Measurements from ENCODE around the gene ABCA10.
"Not testable (repeated sequence)": the region's sequence is repeated elsewhere in the genome, so short reads cannot be mapped to it uniquely, and the experiment has no call there.

Gene ABCA10

GRCh38 chr17:69228576-69228975, at the start of gene ABCA10:
TSS of gene ABCA10 (minus strand) at chr17:69228824. CDS start at chr17:69225358, 3,466 bp downstream.
- DNase-seq, result no peak

GRCh38 chr17:69276279-69276678, 47.7 kb upstream of the ABCA10 start:
- not testable (repeated sequence) for DNase-seq

GRCh38 chr17:69275751-69276150, 47.1 kb upstream of the ABCA10 start:
- DNase-seq, result no peak

GRCh38 chr17:69271023-69271422, 42.4 kb upstream of the ABCA10 start:
- no peak for DNase-seq

- no peak for DNase-seq
Observed at GRCh38 chr17:69269131-69269998, 40.7 kb upstream of the ABCA10 start.

GRCh38 chr17:69268543-69269014, 40.0 kb upstream of the ABCA10 start:
- DNase-seq, result no peak

- no peak for DNase-seq
Observed at GRCh38 chr17:69267219-69267618, 38.6 kb upstream of the ABCA10 start.

GRCh38 chr17:69265873-69266272, 37.2 kb upstream of the ABCA10 start:
- no peak for DNase-seq

GRCh38 chr17:69254187-69254586, 25.6 kb upstream of the ABCA10 start:
- DNase-seq, result no peak

GRCh38 chr17:69250641-69251040, 22.0 kb upstream of the ABCA10 start:
- no peak for DNase-seq

- DNase-seq, result peak; percentile 33
Observed at GRCh38 chr17:69246726-69247375, 18.2 kb upstream of the ABCA10 start.

GRCh38 chr17:69246202-69246601, 17.6 kb upstream of the ABCA10 start:
- DNase-seq, result no peak

- DNase-seq, result no peak
Observed at GRCh38 chr17:69245617-69246016, 17.0 kb upstream of the ABCA10 start.

GRCh38 chr17:69239611-69240600, 11.3 kb upstream of the ABCA10 start:
- no peak for DNase-seq

- no peak for DNase-seq
Observed at GRCh38 chr17:69236946-69237345, 8.3 kb upstream of the ABCA10 start.

GRCh38 chr17:69236464-69236863, 7.8 kb upstream of the ABCA10 start:
- DNase-seq, result no peak

GRCh38 chr17:69235338-69236058, 6.9 kb upstream of the ABCA10 start:
- peak; percentile 78 for DNase-seq

GRCh38 chr17:69232650-69233049, 4.0 kb upstream of the ABCA10 start:
- DNase-seq, result no peak

- DNase-seq, result no peak
Observed at GRCh38 chr17:69231521-69231920, 2.9 kb upstream of the ABCA10 start.

GRCh38 chr17:69230939-69231338, 2.3 kb upstream of the ABCA10 start:
- no peak for DNase-seq

- DNase-seq, result no peak
Observed at GRCh38 chr17:69228018-69228417, 606 bp downstream of the ABCA10 start.

- no peak for DNase-seq
Observed at GRCh38 chr17:69227541-69227940, 1.1 kb downstream of the ABCA10 start.
